DMS153 treated with DMSO at 0.1 percent for 48 hours (cell line): ENCODE data around the gene RMND5A.

Source experiments
- DNase-seq: peaks from one replicate; lab custom pipeline; 2025; ENCODE audit not compliant: unreplicated experiment; lab: John Stamatoyannopoulos, UW

Gene RMND5A, protein sequence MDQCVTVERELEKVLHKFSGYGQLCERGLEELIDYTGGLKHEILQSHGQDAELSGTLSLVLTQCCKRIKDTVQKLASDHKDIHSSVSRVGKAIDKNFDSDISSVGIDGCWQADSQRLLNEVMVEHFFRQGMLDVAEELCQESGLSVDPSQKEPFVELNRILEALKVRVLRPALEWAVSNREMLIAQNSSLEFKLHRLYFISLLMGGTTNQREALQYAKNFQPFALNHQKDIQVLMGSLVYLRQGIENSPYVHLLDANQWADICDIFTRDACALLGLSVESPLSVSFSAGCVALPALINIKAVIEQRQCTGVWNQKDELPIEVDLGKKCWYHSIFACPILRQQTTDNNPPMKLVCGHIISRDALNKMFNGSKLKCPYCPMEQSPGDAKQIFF

GRCh38 chr2:86719637-86720539 lies at the start of gene RMND5A:
Gene RMND5A (plus strand): TSS chr2:86720291. CDS start chr2:86720668, 377 bp downstream.
- peak; percentile 76 for DNase-seq

GRCh38 chr2:86671337-86671981 lies 48.6 kb upstream of the RMND5A start:
- no peak for DNase-seq

DNA sequence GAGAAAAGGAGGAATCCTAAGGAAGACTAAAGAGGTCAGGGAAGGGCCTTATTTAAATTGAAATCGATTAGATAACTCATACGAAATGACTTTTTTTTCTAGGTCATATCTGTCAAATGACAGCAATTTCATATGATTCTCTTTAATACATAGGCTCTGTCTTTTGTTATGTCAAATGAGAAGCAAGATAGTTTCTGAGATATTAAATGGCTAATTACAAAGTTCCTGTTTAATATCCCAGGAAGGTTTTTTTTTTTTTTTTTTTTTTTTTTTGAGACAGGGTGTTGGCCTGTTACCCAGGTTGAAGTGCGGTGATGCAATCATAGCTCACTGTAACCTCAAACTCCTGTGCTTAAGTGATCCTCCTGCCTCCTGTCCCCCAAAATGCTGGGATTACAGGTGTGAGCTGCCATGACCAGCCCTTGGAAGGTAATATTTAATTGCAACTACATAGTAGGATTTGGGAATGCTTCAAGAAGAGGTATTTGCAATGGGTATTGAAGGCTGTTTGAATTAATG lies 48.0 kb upstream of the RMND5A start:
- no peak for DNase-seq

GRCh38 chr2:86673011-86673410 lies 47.1 kb upstream of the RMND5A start:
- DNase-seq, result no peak

- DNase-seq, result no peak
Measured at GRCh38 chr2:86673986-86674670, 46.0 kb upstream of the RMND5A start.

DNA sequence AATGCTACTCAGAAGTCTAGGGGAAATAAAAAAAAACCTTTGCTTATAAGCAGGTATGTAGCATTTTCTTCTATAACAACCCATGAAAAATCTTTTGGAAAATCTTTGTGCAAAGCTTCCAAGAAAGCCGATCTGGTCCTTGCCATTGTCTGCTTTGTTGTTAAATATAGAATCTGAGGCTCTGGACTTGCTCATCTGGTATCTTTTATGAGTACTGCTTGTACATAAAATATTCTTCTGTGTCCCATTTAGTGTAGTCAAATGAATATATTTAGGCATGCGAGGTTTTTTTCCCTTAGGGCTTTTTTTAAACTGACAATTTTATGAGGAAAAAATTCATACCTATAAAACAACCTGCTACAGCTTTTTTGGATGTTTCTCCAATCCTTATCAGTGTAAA lies 45.0 kb upstream of the RMND5A start:
- DNase-seq, result no peak

GRCh38 chr2:86675511-86676015 lies 44.5 kb upstream of the RMND5A start:
- no peak for DNase-seq

- DNase-seq, result no peak
Measured at GRCh38 chr2:86677816-86678215, 42.3 kb upstream of the RMND5A start.

DNA sequence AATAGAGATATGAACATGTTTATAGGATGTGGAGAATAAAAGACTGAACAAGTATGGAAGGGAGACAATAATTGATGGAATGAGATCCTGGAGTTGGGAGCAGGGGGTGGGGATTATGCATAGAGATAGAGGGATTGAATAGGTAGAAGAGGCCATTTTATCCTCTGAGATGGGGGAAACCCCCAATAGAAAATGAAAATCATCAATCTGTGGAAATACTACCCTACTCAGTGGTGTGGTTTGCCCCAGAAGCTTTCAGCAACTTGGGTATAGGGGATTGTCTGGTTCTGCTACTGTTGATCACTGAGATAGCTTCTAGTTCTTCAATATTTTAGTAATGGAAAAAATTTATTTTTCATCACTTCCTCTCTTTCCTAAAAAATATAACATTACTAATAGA lies 41.1 kb upstream of the RMND5A start:
- DNase-seq, result no peak

- DNase-seq, result no peak
Measured at GRCh38 chr2:86685351-86685750, 34.7 kb upstream of the RMND5A start.

DNA sequence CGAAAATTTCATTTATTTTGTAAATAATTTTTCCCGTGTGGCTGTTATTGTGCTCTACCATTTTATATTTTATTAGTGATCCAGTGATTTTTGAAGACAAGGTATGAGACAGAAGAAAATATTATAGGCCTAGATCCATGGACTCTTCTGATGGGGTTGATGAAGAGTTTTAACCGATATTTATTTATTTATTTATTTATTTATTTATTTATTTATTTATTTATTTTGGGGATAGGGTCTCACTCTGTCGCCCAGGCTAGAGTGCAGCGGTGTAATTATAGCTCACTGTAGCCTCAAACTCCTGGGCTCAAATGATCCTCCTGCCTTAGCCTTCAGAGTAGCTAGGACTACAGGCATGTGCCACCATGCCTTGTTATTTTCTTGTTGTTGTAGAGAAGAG lies 33.6 kb upstream of the RMND5A start:
- no peak for DNase-seq

- DNase-seq, result no peak
Measured at GRCh38 chr2:86686905-86687304, 33.2 kb upstream of the RMND5A start.

GRCh38 chr2:86695053-86695691 lies 24.9 kb upstream of the RMND5A start:
- DNase-seq, result no peak

DNA sequence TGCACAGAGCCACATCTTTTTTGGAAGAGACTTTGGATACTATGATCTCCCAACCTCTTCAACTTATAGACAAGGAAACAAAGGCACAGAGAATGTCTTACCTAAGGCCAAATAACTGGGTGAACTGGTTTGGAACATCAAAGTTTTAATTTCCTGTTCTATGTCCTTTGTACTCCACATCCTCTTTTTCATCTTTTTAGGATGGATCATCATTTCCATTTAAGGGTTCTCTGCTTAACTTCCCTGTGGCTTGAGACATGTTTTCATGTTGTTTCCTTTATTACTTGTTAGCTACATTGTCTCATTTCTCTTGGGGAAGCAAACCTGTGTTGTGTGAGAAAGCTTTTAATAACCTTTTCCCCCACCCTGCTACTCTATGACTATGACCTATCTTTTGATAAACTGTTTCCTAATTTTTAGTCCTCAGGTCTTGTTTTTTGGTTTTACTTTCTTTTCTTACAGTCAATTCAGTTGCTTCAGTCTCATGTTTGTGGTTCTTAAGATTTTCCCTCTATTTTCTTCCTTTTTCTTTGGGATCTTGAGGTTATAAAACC lies 22.5 kb upstream of the RMND5A start:
- no peak for DNase-seq

- no peak for DNase-seq
Measured at GRCh38 chr2:86700690-86701089, 19.4 kb upstream of the RMND5A start.

GRCh38 chr2:86703704-86704361 lies 16.3 kb upstream of the RMND5A start:
- DNase-seq, result peak; percentile 5

DNA sequence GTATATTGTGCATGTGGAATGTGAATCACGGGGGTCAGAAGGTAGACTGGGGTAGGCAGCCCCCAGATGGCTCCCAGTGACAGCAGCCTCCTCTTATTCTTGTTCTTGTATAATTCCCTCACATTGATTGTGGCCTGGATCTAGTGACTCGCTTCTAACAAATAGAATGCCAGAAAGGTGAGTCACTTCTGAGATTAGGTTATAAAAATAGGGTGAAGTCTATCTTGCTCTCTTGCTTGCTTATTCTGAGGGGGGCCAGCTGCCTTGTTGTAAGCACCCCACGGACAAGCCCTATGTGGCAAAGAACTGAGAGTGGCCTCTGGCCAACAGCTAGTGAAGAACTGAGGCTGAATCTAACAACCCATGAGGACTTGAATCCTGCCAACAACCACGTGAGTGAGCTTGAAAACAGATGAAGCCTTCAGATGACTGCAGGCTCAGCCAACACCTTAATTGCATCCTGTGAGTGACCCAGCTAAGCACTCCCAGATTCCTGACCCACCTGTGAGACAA lies 15.6 kb upstream of the RMND5A start:
- DNase-seq, result no peak

- DNase-seq, result no peak
Measured at GRCh38 chr2:86706220-86706619, 13.9 kb upstream of the RMND5A start.

- DNase-seq, result no peak
Measured at GRCh38 chr2:86706935-86707334, 13.2 kb upstream of the RMND5A start.
